Gastroesophageal sphincter (tissue), 3 donors: ENCODE results near the gene GXYLT1.

Experiments used
- EP300 ChIP-seq: sonication (generic); formaldehyde crosslinking; IDR thresholded peaks from one replicate; pipeline ENCODE4 v1.6.1; 2017; ENCODE audit warnings: antibody characterized with exemption, mild to moderate bottlenecking
- POLR2A ChIP-seq, 2 donors: fragments of 450-650 bp; IDR thresholded peaks; one replicate each; pipeline ENCODE4 v1.6.1; 2017; ENCODE audit warnings: antibody characterized with exemption in 2 of 2, mild to moderate bottlenecking in 2 of 2, moderate library complexity in 1 of 2
- TF ChIP-seq, protein P1 (sequence below), 4 experiments: fragments of 200-600 bp in 2 of 4; fragments of 450-650 bp in 2 of 4; sonication (generic) in 1 of 4; IDR thresholded peaks; one replicate each; pipeline ENCODE4 v1.5.1; 2017 to 2019; ENCODE audit warnings: antibody characterized with exemption in 4 of 4, mild to moderate bottlenecking in 2 of 4, moderate library complexity in 2 of 4

DNA sequence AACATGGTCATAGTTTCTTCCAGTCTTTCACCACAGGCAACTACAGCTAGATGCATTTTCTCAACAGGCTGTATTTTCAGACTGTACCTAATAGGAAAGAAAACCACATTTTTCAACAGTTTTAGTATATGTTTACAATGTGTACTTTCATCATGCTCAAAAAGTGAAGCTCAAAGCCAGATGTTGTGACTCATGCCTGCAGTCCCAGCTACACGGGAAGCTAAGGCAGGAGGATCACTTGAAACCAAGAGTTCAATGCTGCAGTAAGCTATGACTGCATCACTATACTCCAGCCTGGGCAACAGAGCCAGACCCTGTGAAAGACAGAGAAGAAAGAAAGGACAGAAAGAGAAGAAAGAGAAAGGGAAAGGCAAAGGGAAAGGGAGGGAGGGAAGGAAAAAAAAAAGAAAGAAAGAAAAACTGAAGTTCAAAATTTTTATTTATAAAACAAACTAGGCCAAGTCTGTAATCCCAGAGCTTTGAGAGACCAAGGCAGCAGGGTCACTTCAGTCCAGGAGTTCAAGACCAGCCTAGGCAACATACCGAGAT lies 25.5 kb downstream of the GXYLT1 start:
- TF ChIP-seq EP300 (no peak), POLR2A (IDR thresholded peaks at IDR 0.05) (no peak)
- TF ChIP-seq, protein P1, sequence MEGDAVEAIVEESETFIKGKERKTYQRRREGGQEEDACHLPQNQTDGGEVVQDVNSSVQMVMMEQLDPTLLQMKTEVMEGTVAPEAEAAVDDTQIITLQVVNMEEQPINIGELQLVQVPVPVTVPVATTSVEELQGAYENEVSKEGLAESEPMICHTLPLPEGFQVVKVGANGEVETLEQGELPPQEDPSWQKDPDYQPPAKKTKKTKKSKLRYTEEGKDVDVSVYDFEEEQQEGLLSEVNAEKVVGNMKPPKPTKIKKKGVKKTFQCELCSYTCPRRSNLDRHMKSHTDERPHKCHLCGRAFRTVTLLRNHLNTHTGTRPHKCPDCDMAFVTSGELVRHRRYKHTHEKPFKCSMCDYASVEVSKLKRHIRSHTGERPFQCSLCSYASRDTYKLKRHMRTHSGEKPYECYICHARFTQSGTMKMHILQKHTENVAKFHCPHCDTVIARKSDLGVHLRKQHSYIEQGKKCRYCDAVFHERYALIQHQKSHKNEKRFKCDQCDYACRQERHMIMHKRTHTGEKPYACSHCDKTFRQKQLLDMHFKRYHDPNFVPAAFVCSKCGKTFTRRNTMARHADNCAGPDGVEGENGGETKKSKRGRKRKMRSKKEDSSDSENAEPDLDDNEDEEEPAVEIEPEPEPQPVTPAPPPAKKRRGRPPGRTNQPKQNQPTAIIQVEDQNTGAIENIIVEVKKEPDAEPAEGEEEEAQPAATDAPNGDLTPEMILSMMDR (IDR thresholded peaks at IDR 0.05) = no peak
